ENCODE results near the gene UPF3B.
A peak's percentile ranks its signal among the peaks of the same experiment; 100 is the strongest.
"Not testable (repeated sequence)": the region's sequence is repeated elsewhere in the genome, so short reads cannot be mapped to it uniquely, and the experiment has no call there.

The UPF3B gene

GRCh38 chrX:119852382-119853353, at the start of gene UPF3B:
Gene UPF3B (minus strand): TSS chrX:119852963. CDS start chrX:119852928, 35 bp downstream.
- peak; percentile 81 to 87 (median 84) for DNase-seq (ENCODE audit: low read depth in 3 of 3, low spot score in 1 of 3)

GRCh38 chrX:119900976-119901375, 48.2 kb upstream of the UPF3B start:
- DNase-seq (ENCODE audit: low read depth in 3 of 3, low spot score in 1 of 3): no peak

GRCh38 chrX:119899125-119899524, 46.4 kb upstream of the UPF3B start:
- DNase-seq (ENCODE audit: low read depth in 3 of 3, low spot score in 1 of 3): no peak

GRCh38 chrX:119895843-119896326, 43.1 kb upstream of the UPF3B start, which contains the start of gene AKAP14:
Gene AKAP14 (plus strand): TSS chrX:119895893. CDS start chrX:119903224, 7,331 bp downstream.
- DNase-seq (ENCODE audit: low read depth in 3 of 3, low spot score in 1 of 3): no peak

- DNase-seq (ENCODE audit: low read depth in 3 of 3, low spot score in 1 of 3): not testable (repeated sequence)
These were observed 39.4 kb upstream of the UPF3B start for GRCh38 chrX:119891961-119892692.

GRCh38 chrX:119890626-119891025, 37.9 kb upstream of the UPF3B start:
- DNase-seq (ENCODE audit: low read depth in 3 of 3, low spot score in 1 of 3): not testable (repeated sequence)

GRCh38 chrX:119887721-119888425, 35.1 kb upstream of the UPF3B start:
- peak in 2 of 3 donors; percentile 21 to 32 for DNase-seq (ENCODE audit: low read depth in 3 of 3, low spot score in 1 of 3)

GRCh38 chrX:119885554-119886428, 33.0 kb upstream of the UPF3B start:
- no peak for DNase-seq (ENCODE audit: low read depth in 3 of 3, low spot score in 1 of 3)

GRCh38 chrX:119880552-119881437, 28.0 kb upstream of the UPF3B start:
- no peak for DNase-seq (ENCODE audit: low read depth in 3 of 3, low spot score in 1 of 3)

- DNase-seq (ENCODE audit: low read depth in 3 of 3, low spot score in 1 of 3): no peak
These were observed 27.3 kb upstream of the UPF3B start for GRCh38 chrX:119880076-119880475.

GRCh38 chrX:119878740-119879139, 26.0 kb upstream of the UPF3B start:
- DNase-seq (ENCODE audit: low read depth in 3 of 3, low spot score in 1 of 3): no peak

GRCh38 chrX:119871599-119872395, 19.0 kb upstream of the UPF3B start, which contains the start of the genes NDUFA1 and RNF113A:
Gene NDUFA1 (plus strand): TSS chrX:119871832. CDS start chrX:119871912, 80 bp downstream.
Gene RNF113A (minus strand): TSS chrX:119871733. CDS start chrX:119871613, 120 bp downstream.
- peak; percentile 51 to 67 (median 63) for DNase-seq (ENCODE audit: low read depth in 3 of 3, low spot score in 1 of 3)

GRCh38 chrX:119871245-119871598, 18.5 kb upstream of the UPF3B start:
- DNase-seq (ENCODE audit: low read depth in 3 of 3, low spot score in 1 of 3): no peak

GRCh38 chrX:119870626-119871131, 17.9 kb upstream of the UPF3B start:
- DNase-seq (ENCODE audit: low read depth in 3 of 3, low spot score in 1 of 3): no peak

- DNase-seq (ENCODE audit: low read depth in 3 of 3, low spot score in 1 of 3): no peak
These were observed 681 bp upstream of the UPF3B start for GRCh38 chrX:119853444-119853843.

GRCh38 chrX:119833905-119834304, 18.9 kb downstream of the UPF3B start:
- DNase-seq (ENCODE audit: low read depth in 3 of 3, low spot score in 1 of 3): no peak

GRCh38 chrX:119828446-119828845, 24.3 kb downstream of the UPF3B start:
- DNase-seq (ENCODE audit: low read depth in 3 of 3, low spot score in 1 of 3): no peak

Measured in stimulated activated CD4-positive, alpha-beta T cell treated with anti-CD3 and anti-CD28 coated beads, TNF-alpha, amount 100 ng/mL, for 1 hour (primary cell).